ENCODE results near the gene PARD3. TPM values are rescaled to one million over a fixed set of nuclear protein-coding genes. Genes with fewer than 3 reads are reported as not detected.
"Not testable (repeated sequence)": the region's sequence is repeated elsewhere in the genome, so short reads cannot be mapped to it uniquely, and the experiment has no call there.

The PARD3 gene
- total RNA-seq, 4 donors from 2014 or later: 27.3 to 65.3 (median 55.6) TPM

- Histone ChIP-seq H3K27me3 (no peaks in the 10 kb centered on the region), H3K4me1 (peaks cover 0 to 6% (median 0%) of the 10 kb centered on the region in 4 donors), H3K36me3 (no peaks in the 10 kb centered on the region), H3K4me3 (no peak overlapping the region), H3K27ac (no peak overlapping the region), H3K9me3 (no peaks in the 10 kb centered on the region)
- in situ Hi-C loops (cut with MboI; ENCODE audit: low pct_ligation_motif_present in 1 of 4, low pct_unique_long_range_greater_than_20kb in 1 of 4, low sequenced_read_pairs in 3 of 4) (no loop called here), intact Hi-C loops (cut with DNase I; ENCODE audit: low total_unique reads) (no loop called here)
- 84 to 89% methylated on average over 3 to 4 of the region's 4 CpGs for WGBS, 2 donors (ENCODE audit: low coverage in 1 of 2)
- no peak for DNase-seq
- TF ChIP-seq POLR2A (IDR thresholded peaks at IDR 0.05) (no peak), EP300 (IDR thresholded peaks at IDR 0.05; ENCODE audit: low read depth) (no peak), CTCF (IDR thresholded peaks at IDR 0.05) (no peak), POLR2AphosphoS5 (IDR thresholded peaks at IDR 0.05) (no peak)
These were observed 736.9 kb downstream of the PARD3 start for GRCh38 chr10:34078017-34078744.

- Histone ChIP-seq H3K4me3 (no peak overlapping the region), H3K4me1 (peaks cover 0 to 6% (median 0%) of the 10 kb centered on the region in 4 donors), H3K27ac (no peak overlapping the region), H3K36me3 (no peaks in the 10 kb centered on the region), H3K27me3 (no peaks in the 10 kb centered on the region), H3K9me3 (no peaks in the 10 kb centered on the region)
- intact Hi-C loops (cut with DNase I; ENCODE audit: low total_unique reads) (no loop called here), in situ Hi-C loops (cut with MboI; ENCODE audit: low pct_ligation_motif_present in 1 of 4, low pct_unique_long_range_greater_than_20kb in 1 of 4, low sequenced_read_pairs in 3 of 4) (no loop called here)
- no peak for DNase-seq
- TF ChIP-seq CTCF (IDR thresholded peaks at IDR 0.05): no peak
- no peak for TF ChIP-seq EP300 (IDR thresholded peaks at IDR 0.05; ENCODE audit: low read depth)
- TF ChIP-seq POLR2A (IDR thresholded peaks at IDR 0.05): no peak
- TF ChIP-seq POLR2AphosphoS5 (IDR thresholded peaks at IDR 0.05): no peak
These were observed 738.7 kb downstream of the PARD3 start for GRCh38 chr10:34076443-34076842.

GRCh38 chr10:34075254-34075926 is 739.7 kb downstream of the PARD3 start:
- H3K27ac ChIP-seq: no peak overlapping the region

GRCh38 chr10:34074051-34074450 is 741.0 kb downstream of the PARD3 start:
- Histone ChIP-seq H3K27ac (no peak overlapping the region), H3K9me3 (no peaks in the 10 kb centered on the region), H3K4me1 (peaks cover 0 to 6% (median 0%) of the 10 kb centered on the region in 4 donors), H3K27me3 (no peaks in the 10 kb centered on the region), H3K36me3 (no peaks in the 10 kb centered on the region), H3K4me3 (no peak overlapping the region)
- in situ Hi-C loops (cut with MboI; ENCODE audit: low pct_ligation_motif_present in 1 of 4, low pct_unique_long_range_greater_than_20kb in 1 of 4, low sequenced_read_pairs in 3 of 4): no loop called here
- intact Hi-C loops (cut with DNase I; ENCODE audit: low total_unique reads): no loop called here
- 77 to 78% methylated on average over 3 of the region's 3 CpGs for WGBS, 2 donors (ENCODE audit: low coverage in 1 of 2)
- TF ChIP-seq POLR2AphosphoS5 (IDR thresholded peaks at IDR 0.05) (no peak), EP300 (IDR thresholded peaks at IDR 0.05; ENCODE audit: low read depth) (no peak), CTCF (IDR thresholded peaks at IDR 0.05) (no peak), POLR2A (IDR thresholded peaks at IDR 0.05) (no peak)
- no peak for DNase-seq

More at GRCh38 chr10:34075254-34075926, 739.7 kb downstream of the PARD3 start:
- no peak for DNase-seq
- Histone ChIP-seq H3K36me3 (no peaks in the 10 kb centered on the region), H3K9me3 (no peaks in the 10 kb centered on the region), H3K27me3 (no peaks in the 10 kb centered on the region), H3K4me3 (no peak overlapping the region), H3K4me1 (peaks cover 0 to 6% (median 0%) of the 10 kb centered on the region in 4 donors)
- intact Hi-C loops (cut with DNase I; ENCODE audit: low total_unique reads) (no loop called here), in situ Hi-C loops (cut with MboI; ENCODE audit: low pct_ligation_motif_present in 1 of 4, low pct_unique_long_range_greater_than_20kb in 1 of 4, low sequenced_read_pairs in 3 of 4) (no loop called here)
- TF ChIP-seq POLR2A (IDR thresholded peaks at IDR 0.05): no peak
- 75 to 100% methylated on average over 2 to 6 of the region's 6 CpGs for WGBS, 2 donors (ENCODE audit: low coverage in 1 of 2)

- H3K4me1 ChIP-seq; H3K36me3 ChIP-seq; intact Hi-C loops (cut with DNase I; ENCODE audit: low total_unique reads); H3K27me3 ChIP-seq; DNase-seq; H3K4me3 ChIP-seq; in situ Hi-C loops (cut with MboI; ENCODE audit: low pct_ligation_motif_present in 1 of 4, low pct_unique_long_range_greater_than_20kb in 1 of 4, low sequenced_read_pairs in 3 of 4); H3K27ac ChIP-seq: not testable (repeated sequence)
- peaks cover 10 to 12% of the 10 kb centered on the region in 2 donors for H3K9me3 ChIP-seq
- 70% methylated on average over 6 of the region's 6 CpGs; no CpG with 5 or more reads in 1 of the 2 donors for WGBS, 2 donors (ENCODE audit: low coverage in 1 of 2)
These were observed 747.4 kb downstream of the PARD3 start for GRCh38 chr10:34067741-34068140.
